ENCODE measurements around the gene KCTD8.

KCTD8 gene

GRCh38 chr4:44146516-44146915, 302.1 kb downstream of the KCTD8 start:
- H3K9me3 ChIP-seq (ENCODE audit: control insufficient read depth, low read length): no peaks in the 10 kb centered on the region
- no peak overlapping the region for H3K4me3 ChIP-seq (ENCODE audit: insufficient read depth, low read depth, low read length, poor library complexity, severe bottlenecking)
- no peaks in the 10 kb centered on the region for H3K36me3 ChIP-seq (ENCODE audit: control insufficient read depth, insufficient read depth, low read length)
- H3K4me1 ChIP-seq (ENCODE audit: control insufficient read depth, insufficient read depth, low read length, poor library complexity, severe bottlenecking): no peaks in the 10 kb centered on the region
- no peak overlapping the region for H3K27ac ChIP-seq (ENCODE audit: insufficient read depth, low read length, poor library complexity, severe bottlenecking)
- no peak for DNase-seq
- no peaks in the 10 kb centered on the region for H3K27me3 ChIP-seq (replicated peaks; ENCODE audit: control insufficient read depth, insufficient read depth, low read length, poor library complexity, severe bottlenecking)

- no peak overlapping the region for H3K4me3 ChIP-seq (ENCODE audit: insufficient read depth, low read depth, low read length, poor library complexity, severe bottlenecking)
- no peak for DNase-seq
- H3K4me1 ChIP-seq (ENCODE audit: control insufficient read depth, insufficient read depth, low read length, poor library complexity, severe bottlenecking): no peaks in the 10 kb centered on the region
- H3K36me3 ChIP-seq (ENCODE audit: control insufficient read depth, insufficient read depth, low read length): no peaks in the 10 kb centered on the region
- no peaks in the 10 kb centered on the region for H3K27me3 ChIP-seq (replicated peaks; ENCODE audit: control insufficient read depth, insufficient read depth, low read length, poor library complexity, severe bottlenecking)
- H3K27ac ChIP-seq (ENCODE audit: insufficient read depth, low read length, poor library complexity, severe bottlenecking): no peak overlapping the region
- H3K9me3 ChIP-seq (ENCODE audit: control insufficient read depth, low read length): no peaks in the 10 kb centered on the region
Measured at GRCh38 chr4:44145868-44146267, 302.7 kb downstream of the KCTD8 start.

GRCh38 chr4:44132526-44132925, 316.1 kb downstream of the KCTD8 start:
- H3K4me1 ChIP-seq (ENCODE audit: control insufficient read depth, insufficient read depth, low read length, poor library complexity, severe bottlenecking): no peaks in the 10 kb centered on the region
- no peak for DNase-seq
- no peaks in the 10 kb centered on the region for H3K9me3 ChIP-seq (ENCODE audit: control insufficient read depth, low read length)
- no peak overlapping the region for H3K4me3 ChIP-seq (ENCODE audit: insufficient read depth, low read depth, low read length, poor library complexity, severe bottlenecking)
- no peaks in the 10 kb centered on the region for H3K36me3 ChIP-seq (ENCODE audit: control insufficient read depth, insufficient read depth, low read length)
- no peaks in the 10 kb centered on the region for H3K27me3 ChIP-seq (replicated peaks; ENCODE audit: control insufficient read depth, insufficient read depth, low read length, poor library complexity, severe bottlenecking)
- H3K27ac ChIP-seq (ENCODE audit: insufficient read depth, low read length, poor library complexity, severe bottlenecking): no peak overlapping the region

Data from effector memory CD4-positive, alpha-beta T cell (primary cell).